Suprapubic skin (tissue), 4 donors: ENCODE results near the gene DGKB. TPM values are rescaled to one million over a fixed set of nuclear protein-coding genes. Genes with fewer than 3 reads are reported as not detected.

Experiments
- DNase-seq, 2 donors: peaks; one replicate each; pipeline ENCODE4 v3.0.0-alpha.2; 2019; ENCODE audit warnings: low spot score in 2 of 2
- H3K27ac ChIP-seq: fragments of 200-600 bp; sonication (generic); one replicate; pipeline ENCODE4 v1.5.1; 2019
- H3K27me3 ChIP-seq: fragments of 200-600 bp; sonication (generic); one replicate; pipeline ENCODE4 v1.5.1; 2019
- H3K36me3 ChIP-seq: fragments of 200-600 bp; sonication (generic); one replicate; pipeline ENCODE4 v1.5.1; 2019
- H3K4me1 ChIP-seq: fragments of 200-600 bp; sonication (generic); one replicate; pipeline ENCODE4 v1.5.1; 2019
- H3K4me3 ChIP-seq: fragments of 200-600 bp; sonication (generic); one replicate; pipeline ENCODE4 v1.5.1; 2019; ENCODE audit warnings: mild to moderate bottlenecking
- H3K9me3 ChIP-seq: fragments of 200-600 bp; sonication (generic); one replicate; pipeline ENCODE4 v1.5.1; 2019
- EP300 ChIP-seq: sonication (generic); formaldehyde crosslinking; IDR thresholded peaks from one replicate; pipeline ENCODE4 v1.6.1; 2017; ENCODE audit warnings: antibody characterized with exemption
- POLR2A ChIP-seq, 2 donors: fragments of 450-650 bp; IDR thresholded peaks; one replicate each; pipeline ENCODE4 v1.6.1; 2017; ENCODE audit warnings: antibody characterized with exemption in 2 of 2, mild to moderate bottlenecking in 2 of 2, moderate library complexity in 2 of 2
- POLR2AphosphoS5 ChIP-seq, 3 donors: sonication (generic); formaldehyde crosslinking; IDR thresholded peaks; one replicate each; pipeline ENCODE4 v1.6.1; 2017; ENCODE audit warnings: antibody characterized with exemption in 3 of 3
- WGBS: methylation state at CpG from one replicate; pipeline ENCODE4 v1.1.5; 2018; 5-methylcytosine and 5-hydroxymethylcytosine counted together
- total RNA-seq, 4 donors: library from RNA; depleted of rRNA; stranded (reverse); fragments of >200 nt; gene quantifications; one replicate each; pipeline ENCODE4 v1.1.0, GENCODE V29; 2016
- TF ChIP-seq, protein P1 (sequence below), 2 donors: fragments of 200-600 bp in 1 of 2; fragments of 450-650 bp in 1 of 2; sonication (generic) in 1 of 2; IDR thresholded peaks; one replicate each; pipeline ENCODE4 v1.5.1; 2016 to 2019; ENCODE audit warnings: antibody characterized with exemption in 2 of 2, mild to moderate bottlenecking in 1 of 2, moderate library complexity in 1 of 2

DGKB gene
- total RNA-seq, 4 donors from 2014 or later = 0.17 to 0.30 TPM; not detected in 2

DNA sequence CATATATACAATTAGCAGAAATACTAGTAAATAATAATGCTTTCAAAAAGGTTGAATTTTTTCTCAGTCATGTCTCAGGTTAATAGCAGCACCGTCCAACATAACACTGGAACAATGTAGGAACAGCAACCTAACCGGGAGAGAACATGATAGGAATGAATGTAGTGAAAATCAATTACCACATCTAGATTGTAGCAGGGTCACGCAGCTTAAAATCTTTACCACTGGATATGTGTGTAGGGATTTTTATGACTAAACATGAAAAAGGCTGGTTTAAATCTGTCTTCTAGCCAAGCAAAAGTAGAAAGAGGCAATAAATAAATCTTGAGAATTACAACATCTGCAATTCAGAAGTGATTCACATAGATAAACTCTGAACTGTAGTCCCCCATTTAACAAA lies 326.0 kb downstream of the DGKB start:
- Histone ChIP-seq H3K4me3 (no peak overlapping the region), H3K4me1 (no peaks in the 10 kb centered on the region), H3K36me3 (no peaks in the 10 kb centered on the region), H3K9me3 (no peaks in the 10 kb centered on the region), H3K27me3 (no peaks in the 10 kb centered on the region), H3K27ac (no peak overlapping the region)
- TF ChIP-seq POLR2A (IDR thresholded peaks at IDR 0.05) = no peak
- TF ChIP-seq POLR2AphosphoS5 (IDR thresholded peaks at IDR 0.05) = no peak
- no peak for TF ChIP-seq EP300
- TF ChIP-seq, protein P1, sequence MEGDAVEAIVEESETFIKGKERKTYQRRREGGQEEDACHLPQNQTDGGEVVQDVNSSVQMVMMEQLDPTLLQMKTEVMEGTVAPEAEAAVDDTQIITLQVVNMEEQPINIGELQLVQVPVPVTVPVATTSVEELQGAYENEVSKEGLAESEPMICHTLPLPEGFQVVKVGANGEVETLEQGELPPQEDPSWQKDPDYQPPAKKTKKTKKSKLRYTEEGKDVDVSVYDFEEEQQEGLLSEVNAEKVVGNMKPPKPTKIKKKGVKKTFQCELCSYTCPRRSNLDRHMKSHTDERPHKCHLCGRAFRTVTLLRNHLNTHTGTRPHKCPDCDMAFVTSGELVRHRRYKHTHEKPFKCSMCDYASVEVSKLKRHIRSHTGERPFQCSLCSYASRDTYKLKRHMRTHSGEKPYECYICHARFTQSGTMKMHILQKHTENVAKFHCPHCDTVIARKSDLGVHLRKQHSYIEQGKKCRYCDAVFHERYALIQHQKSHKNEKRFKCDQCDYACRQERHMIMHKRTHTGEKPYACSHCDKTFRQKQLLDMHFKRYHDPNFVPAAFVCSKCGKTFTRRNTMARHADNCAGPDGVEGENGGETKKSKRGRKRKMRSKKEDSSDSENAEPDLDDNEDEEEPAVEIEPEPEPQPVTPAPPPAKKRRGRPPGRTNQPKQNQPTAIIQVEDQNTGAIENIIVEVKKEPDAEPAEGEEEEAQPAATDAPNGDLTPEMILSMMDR (IDR thresholded peaks at IDR 0.05) = no peak
- DNase-seq = no peak
- WGBS = 69% methylated on average over 3 of the region's 3 CpGs

GRCh38 chr7:14570750-14571607 lies 331.6 kb downstream of the DGKB start:
- TF ChIP-seq, protein P1 (IDR thresholded peaks at IDR 0.05) = no peak
- no peak for TF ChIP-seq EP300
- no peak for TF ChIP-seq POLR2AphosphoS5 (IDR thresholded peaks at IDR 0.05)
- TF ChIP-seq POLR2A (IDR thresholded peaks at IDR 0.05) = no peak
- DNase-seq = no peak
- Histone ChIP-seq H3K4me1 (no peaks in the 10 kb centered on the region), H3K4me3 (no peak overlapping the region), H3K36me3 (no peaks in the 10 kb centered on the region), H3K27ac (no peak overlapping the region), H3K9me3 (no peaks in the 10 kb centered on the region), H3K27me3 (no peaks in the 10 kb centered on the region)
- 96% methylated on average over 5 of the region's 5 CpGs for WGBS

GRCh38 chr7:14552060-14552459 lies 350.5 kb downstream of the DGKB start:
- Histone ChIP-seq H3K9me3 (no peaks in the 10 kb centered on the region), H3K27ac (no peak overlapping the region), H3K36me3 (no peaks in the 10 kb centered on the region), H3K4me1 (no peaks in the 10 kb centered on the region), H3K27me3 (no peaks in the 10 kb centered on the region), H3K4me3 (no peak overlapping the region)
- 93% methylated on average over 1 of the region's 1 CpG for WGBS
- no peak for DNase-seq
- no peak for TF ChIP-seq POLR2AphosphoS5 (IDR thresholded peaks at IDR 0.05)

GRCh38 chr7:14551310-14551709 lies 351.2 kb downstream of the DGKB start:
- no peaks in the 10 kb centered on the region for H3K36me3 ChIP-seq
- 39% methylated on average over 1 of the region's 1 CpG for WGBS
- H3K4me3 ChIP-seq = no peak overlapping the region
- TF ChIP-seq EP300 = no peak
- no peak for TF ChIP-seq POLR2AphosphoS5 (IDR thresholded peaks at IDR 0.05)
- TF ChIP-seq POLR2A (IDR thresholded peaks at IDR 0.05) = no peak
- TF ChIP-seq, protein P1 (IDR thresholded peaks at IDR 0.05) = no peak
- H3K27ac ChIP-seq = no peak overlapping the region
- H3K9me3 ChIP-seq = no peaks in the 10 kb centered on the region
- H3K27me3 ChIP-seq = no peaks in the 10 kb centered on the region
- H3K4me1 ChIP-seq = no peaks in the 10 kb centered on the region
- no peak for DNase-seq

- no peak for DNase-seq
- Histone ChIP-seq H3K27me3 (no peaks in the 10 kb centered on the region), H3K4me1 (no peaks in the 10 kb centered on the region), H3K4me3 (no peak overlapping the region), H3K36me3 (no peaks in the 10 kb centered on the region), H3K9me3 (no peaks in the 10 kb centered on the region), H3K27ac (no peak overlapping the region)
- TF ChIP-seq EP300 (no peak), POLR2A (IDR thresholded peaks at IDR 0.05) (no peak), POLR2AphosphoS5 (IDR thresholded peaks at IDR 0.05) (no peak)
- TF ChIP-seq, protein P1 (IDR thresholded peaks at IDR 0.05) = no peak
- 77% methylated on average over 5 of the region's 5 CpGs for WGBS
Observed at GRCh38 chr7:14542624-14543023, 359.9 kb downstream of the DGKB start.
